GM06990 (cell line): ENCODE measurements around the gene ST8SIA6.

Experiments
- DNase-seq: peaks from one replicate; pipeline ENCODE4 v3.0.0-alpha.2; 2011; ENCODE audit not compliant: insufficient read length; ENCODE audit errors: extremely low read depth
- H3K27me3 ChIP-seq: replicated peaks from 2 replicates; pipeline ENCODE4 v1.6.0; 2011; ENCODE audit warnings: low read length; ENCODE audit not compliant: control insufficient read depth, insufficient read depth
- H3K36me3 ChIP-seq: 2 replicates; pipeline ENCODE4 v1.5.1; 2011; ENCODE audit warnings: low read length; ENCODE audit not compliant: control insufficient read depth, insufficient read depth
- H3K4me3 ChIP-seq: replicated peaks from 2 replicates; pipeline ENCODE4 v1.5.1; 2011; ENCODE audit warnings: low read depth, mild to moderate bottlenecking, control low read depth, low read length
- CTCF ChIP-seq: IDR thresholded peaks from 2 replicates; pipeline ENCODE4 v1.5.1; 2011; ENCODE audit warnings: low read length, control low read depth, mild to moderate bottlenecking, inconsistent platforms; ENCODE audit not compliant: insufficient read depth, poor library complexity, severe bottlenecking

The ST8SIA6 gene

GRCh38 chr10:17488848-17489247, 34.5 kb upstream of the ST8SIA6 start:
- TF ChIP-seq CTCF = no peak
- Histone ChIP-seq H3K36me3 (no peaks in the 10 kb centered on the region), H3K27me3 (no peaks in the 10 kb centered on the region), H3K4me3 (no peak overlapping the region)
- DNase-seq = no peak

- Histone ChIP-seq H3K27me3 (no peaks in the 10 kb centered on the region; the same call in 1 of the 2 replicates), H3K4me3 (no peak overlapping the region), H3K36me3 (no peaks in the 10 kb centered on the region)
- no peak for TF ChIP-seq CTCF
- no peak for DNase-seq
Measured at GRCh38 chr10:17483079-17483478, 28.7 kb upstream of the ST8SIA6 start.

GRCh38 chr10:17479822-17480221, 25.4 kb upstream of the ST8SIA6 start:
- Histone ChIP-seq H3K36me3 (no peaks in the 10 kb centered on the region), H3K27me3 (no peaks in the 10 kb centered on the region; the same call in 1 of the 2 replicates), H3K4me3 (no peak overlapping the region)
- no peak for TF ChIP-seq CTCF
- DNase-seq = no peak

GRCh38 chr10:17479015-17479615, 24.7 kb upstream of the ST8SIA6 start:
- no peak for TF ChIP-seq CTCF
- no peaks in the 10 kb centered on the region for H3K36me3 ChIP-seq
- no peaks in the 10 kb centered on the region; the same call in 1 of the 2 replicates for H3K27me3 ChIP-seq
- no peak overlapping the region for H3K4me3 ChIP-seq
- no peak for DNase-seq

GRCh38 chr10:17476073-17476472, 21.7 kb upstream of the ST8SIA6 start:
- no peaks in the 10 kb centered on the region for H3K36me3 ChIP-seq
- H3K27me3 ChIP-seq = no peaks in the 10 kb centered on the region; the same call in 1 of the 2 replicates
- H3K4me3 ChIP-seq = no peak overlapping the region
- no peak for TF ChIP-seq CTCF
- no peak for DNase-seq

GRCh38 chr10:17475661-17476060, 21.3 kb upstream of the ST8SIA6 start:
- no peak for DNase-seq
- TF ChIP-seq CTCF = no peak
- no peaks in the 10 kb centered on the region; the same call in 1 of the 2 replicates for H3K27me3 ChIP-seq
- no peak overlapping the region for H3K4me3 ChIP-seq
- H3K36me3 ChIP-seq = no peaks in the 10 kb centered on the region
